G401 (cell line): ENCODE results near the gene NOC4L. TPM values are rescaled to one million over a fixed set of nuclear protein-coding genes. Genes with fewer than 3 reads are reported as not detected.
"Not testable (repeated sequence)": the region's sequence is repeated elsewhere in the genome, so short reads cannot be mapped to it uniquely, and the experiment has no call there.

Experiments used
- DNase-seq: peaks from one replicate; pipeline ENCODE4 v3.0.0-alpha.2; 2015; ENCODE audit warnings: low spot score
- in situ Hi-C: cut with HindIII; loops from 2 replicates; pipeline ENCODE4 v1.10.0; 2016; ENCODE audit warnings: low sequenced_read_pairs, mixed read lengths
- total RNA-seq: library from RNA; depleted of rRNA; stranded (reverse); fragments of >200 nt; shearing (Covaris generic); gene quantifications from 2 replicates; pipeline ENCODE4 v1.2.3, GENCODE V29; 2014

NOC4L gene
- total RNA-seq, 1 experiment from 2014 or later, result 40.0 TPM

DNA sequence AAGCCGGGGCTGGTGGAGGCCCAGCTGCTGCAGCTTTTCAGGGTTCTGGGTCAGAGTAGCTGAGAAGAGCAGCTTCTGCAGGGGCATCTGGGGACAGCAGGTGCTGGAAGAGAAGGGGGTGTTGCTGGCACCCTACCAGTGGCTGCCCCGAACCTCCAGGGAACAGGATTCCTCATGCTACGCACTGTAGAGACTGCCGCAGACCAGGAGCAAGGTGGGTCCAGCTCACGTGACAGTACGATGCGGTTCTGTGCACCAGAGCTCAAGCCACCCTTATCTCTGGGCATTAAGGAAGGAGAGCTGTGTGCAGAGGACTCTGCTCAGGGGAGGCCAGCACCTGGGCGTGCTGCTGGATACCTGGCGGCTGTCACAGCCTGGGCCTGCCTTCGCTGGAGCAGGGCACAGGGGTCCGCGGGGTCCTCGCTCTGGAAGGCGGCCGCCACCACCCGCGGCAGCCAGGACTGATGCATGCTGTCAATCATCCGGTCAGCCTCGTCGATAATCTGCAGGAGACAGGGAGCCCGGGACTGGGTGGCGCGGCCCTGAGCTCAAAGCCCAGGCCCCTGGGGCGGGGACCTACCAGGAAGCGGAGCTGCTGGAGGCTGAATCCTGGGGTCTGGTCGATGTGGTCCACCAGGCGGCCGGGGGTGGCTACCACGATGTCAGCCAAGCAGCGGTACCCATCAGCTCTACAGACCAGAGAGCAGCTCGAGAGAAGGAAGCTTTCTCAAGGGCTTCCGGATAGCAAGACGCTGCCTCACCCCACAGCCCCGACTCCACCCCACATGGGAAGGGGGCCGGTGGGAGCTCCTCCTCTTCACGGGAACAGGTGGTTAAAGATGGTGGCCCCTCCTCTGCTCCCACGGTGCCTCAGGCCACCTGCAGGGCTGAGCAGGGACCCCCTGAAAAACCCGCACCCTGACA lies 3.1 kb upstream of the NOC4L start:
- in situ Hi-C loops, result no loop called here

GRCh38 chr12:132141976-132142678 lies 2.1 kb upstream of the NOC4L start:
- no peak for DNase-seq
- in situ Hi-C loops, result no loop called here

More for the DNA sequence above, 3.1 kb upstream of the NOC4L start:
- no peak for DNase-seq

GRCh38 chr12:132142679-132143335 lies 1.4 kb upstream of the NOC4L start:
- DNase-seq, result no peak
- in situ Hi-C loops, result no loop called here

- in situ Hi-C loops, result no loop called here
- DNase-seq, result no peak
These were observed 753 bp upstream of the NOC4L start for GRCh38 chr12:132143336-132144071.

DNA sequence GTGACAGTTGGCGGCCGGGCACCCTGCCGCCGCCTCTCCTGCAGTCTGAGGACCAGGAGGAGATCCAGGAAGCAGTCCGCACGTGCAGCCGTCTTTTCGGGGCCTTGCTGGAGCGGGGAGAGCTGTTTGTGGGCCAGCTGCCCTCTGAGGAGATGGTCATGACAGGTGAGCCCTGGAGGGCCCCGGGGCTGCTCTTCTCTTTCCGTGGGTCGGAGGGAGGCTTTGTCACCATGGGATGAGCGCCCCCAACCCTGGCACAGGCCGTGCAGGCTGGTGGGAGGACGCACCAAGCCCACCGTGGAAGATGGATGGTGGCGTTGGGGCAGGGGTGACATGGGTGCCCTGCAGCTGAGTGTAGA lies 532 bp downstream of the NOC4L start:
- in situ Hi-C loops, result no loop called here

GRCh38 chr12:132145334-132145733 lies 1.1 kb downstream of the NOC4L start:
- no peak for DNase-seq

More for the DNA sequence above, 532 bp downstream of the NOC4L start:
- no peak for DNase-seq

DNA sequence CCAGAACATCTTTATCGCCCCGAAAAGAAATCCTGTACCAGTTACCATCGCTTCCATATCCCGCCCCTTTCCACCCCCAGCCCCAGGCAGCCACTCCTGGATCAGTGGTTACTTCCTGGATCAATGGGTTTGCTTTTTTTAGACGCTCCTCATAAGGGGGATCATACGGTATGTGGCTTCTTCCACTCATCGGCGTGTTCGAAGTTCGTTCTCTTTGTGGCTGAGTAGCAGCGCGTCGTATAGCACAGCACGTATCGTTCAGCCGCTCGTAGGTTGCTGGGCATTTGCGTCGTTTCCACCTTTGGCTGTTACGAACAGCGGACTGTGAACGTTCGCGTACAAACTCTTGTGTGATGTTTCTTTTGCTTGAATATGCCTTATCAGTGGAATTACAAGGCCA lies 1.8 kb downstream of the NOC4L start:
- in situ Hi-C loops, result no loop called here
- DNase-seq, result no peak

More at GRCh38 chr12:132145334-132145733, 1.1 kb downstream of the NOC4L start:
- in situ Hi-C loops, result no loop called here

DNA sequence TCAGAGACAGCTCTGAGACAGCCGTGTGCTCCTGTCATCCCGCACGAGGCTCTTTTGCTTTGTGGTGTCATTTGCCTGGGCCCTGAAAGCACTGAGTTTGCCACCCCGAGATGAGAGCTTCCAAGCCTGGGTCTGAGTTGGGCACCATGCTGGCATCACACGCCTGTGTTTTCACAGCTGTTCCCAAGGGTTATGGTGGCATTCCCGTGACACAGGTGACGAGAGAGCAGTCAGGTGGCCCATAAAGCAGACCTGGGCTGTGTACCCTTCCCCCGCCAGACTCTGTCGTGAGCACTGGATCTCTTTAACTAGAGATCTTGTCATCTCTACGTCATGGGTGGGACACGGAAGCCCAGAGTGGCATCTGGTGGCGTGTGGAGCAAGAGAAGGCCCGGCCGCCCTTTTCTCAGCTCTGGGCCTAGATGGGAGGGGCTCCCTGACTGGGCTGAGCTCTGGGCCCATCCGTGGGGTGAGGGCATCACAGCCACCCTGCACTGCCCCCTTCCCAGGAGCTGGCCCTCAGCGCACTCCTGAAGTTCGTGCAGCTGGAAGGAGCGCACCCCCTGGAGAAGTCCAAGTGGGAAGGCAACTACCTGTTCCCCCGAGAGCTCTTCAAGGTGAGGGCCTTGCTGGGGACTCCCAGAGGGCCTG lies 2.6 kb downstream of the NOC4L start:
- in situ Hi-C loops, result no loop called here
- DNase-seq, result no peak

DNA sequence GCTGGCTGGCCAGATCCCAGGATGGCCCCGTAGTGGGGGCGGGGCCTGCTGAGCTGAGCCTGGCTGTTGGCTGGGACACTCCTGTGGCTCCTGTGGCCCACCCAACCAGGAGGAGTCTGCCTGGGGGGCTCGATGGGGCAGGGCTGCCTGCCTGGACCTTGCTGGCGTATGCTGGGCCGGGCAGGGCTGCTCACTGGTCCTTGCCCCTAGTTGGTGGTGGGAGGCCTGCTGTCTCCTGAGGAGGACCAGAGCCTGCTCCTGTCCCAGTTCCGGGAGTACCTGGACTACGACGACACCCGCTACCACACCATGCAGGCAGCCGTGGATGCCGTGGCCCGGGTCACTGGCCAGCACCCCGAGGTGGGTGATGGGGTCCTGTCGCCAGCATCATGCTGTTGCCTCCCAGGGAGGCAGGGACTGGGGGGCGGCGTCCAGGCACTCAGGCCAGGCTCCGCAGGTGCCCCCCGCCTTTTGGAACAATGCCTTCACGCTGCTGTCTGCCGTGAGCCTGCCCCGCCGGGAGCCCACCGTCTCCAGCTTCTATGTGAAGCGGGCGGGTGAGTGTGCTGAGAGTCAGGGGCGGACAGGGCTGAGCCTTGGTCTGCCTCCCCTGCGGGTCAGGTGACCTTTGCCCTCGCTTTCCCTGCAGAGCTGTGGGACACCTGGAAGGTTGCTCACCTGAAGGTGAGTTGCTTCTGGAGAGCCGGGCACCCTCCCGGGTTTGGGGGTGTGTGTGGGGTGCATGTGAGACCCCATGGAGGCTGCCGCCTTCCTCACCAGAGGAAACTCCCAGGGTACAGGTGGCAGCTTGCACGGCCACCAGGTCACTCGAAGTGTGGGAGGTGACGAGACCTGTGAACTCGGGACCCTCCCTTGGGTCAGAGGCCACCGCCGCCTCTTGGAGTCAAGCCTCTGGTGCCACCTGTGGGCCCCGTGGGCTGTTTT lies 3.4 kb downstream of the NOC4L start:
- in situ Hi-C loops, result no loop called here
- DNase-seq, result no peak

DNA sequence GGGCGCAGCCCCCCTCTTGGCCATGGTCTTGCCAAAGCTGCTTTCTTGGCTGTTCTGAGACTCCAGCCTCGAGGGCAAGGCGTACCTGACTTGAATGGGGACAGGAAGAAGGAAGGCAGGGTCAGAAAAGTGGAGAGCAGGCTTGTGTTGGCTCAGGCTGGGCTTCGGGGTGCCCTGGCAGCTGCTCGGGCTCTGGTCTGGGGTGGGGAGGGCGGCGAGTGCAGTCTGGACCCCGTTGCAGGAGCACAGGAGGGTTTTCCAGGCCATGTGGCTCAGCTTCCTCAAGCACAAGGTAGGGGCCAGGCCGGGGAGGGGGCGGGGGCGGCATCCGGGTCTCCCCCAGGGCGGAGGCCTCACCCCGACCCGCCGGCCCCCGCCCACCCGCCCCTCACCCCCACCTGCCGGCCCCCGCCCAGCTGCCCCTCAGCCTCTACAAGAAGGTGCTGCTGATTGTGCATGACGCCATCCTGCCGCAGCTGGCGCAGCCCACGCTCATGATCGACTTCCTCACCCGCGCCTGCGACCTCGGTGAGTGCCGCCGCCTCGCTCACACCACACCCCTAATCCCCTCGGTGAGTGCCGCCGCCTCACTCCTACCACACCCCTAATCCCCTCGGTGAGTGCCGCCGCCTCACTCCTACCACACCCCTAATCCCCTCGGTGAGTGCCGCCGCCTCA lies 4.2 kb downstream of the NOC4L start:
- in situ Hi-C loops, result no loop called here
- DNase-seq, result no peak

DNA sequence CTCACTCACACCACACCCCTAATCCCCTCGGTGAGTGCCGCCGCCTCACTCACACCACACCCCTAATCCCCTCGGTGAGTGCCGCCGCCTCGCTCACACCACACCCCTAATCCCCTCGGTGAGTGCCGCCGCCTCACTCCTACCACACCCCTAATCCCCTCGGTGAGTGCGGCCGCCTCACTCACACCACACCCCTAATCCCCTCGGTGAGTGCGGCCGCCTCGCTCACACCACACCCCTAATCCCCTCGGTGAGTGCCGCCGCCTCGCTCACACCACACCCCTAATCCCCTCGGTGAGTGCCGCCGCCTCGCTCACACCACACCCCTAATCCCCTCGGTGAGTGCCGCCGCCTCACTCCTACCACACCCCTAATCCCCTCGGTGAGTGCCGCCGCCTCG lies 5.3 kb downstream of the NOC4L start:
- DNase-seq, in situ Hi-C loops: not testable (repeated sequence)

DNA sequence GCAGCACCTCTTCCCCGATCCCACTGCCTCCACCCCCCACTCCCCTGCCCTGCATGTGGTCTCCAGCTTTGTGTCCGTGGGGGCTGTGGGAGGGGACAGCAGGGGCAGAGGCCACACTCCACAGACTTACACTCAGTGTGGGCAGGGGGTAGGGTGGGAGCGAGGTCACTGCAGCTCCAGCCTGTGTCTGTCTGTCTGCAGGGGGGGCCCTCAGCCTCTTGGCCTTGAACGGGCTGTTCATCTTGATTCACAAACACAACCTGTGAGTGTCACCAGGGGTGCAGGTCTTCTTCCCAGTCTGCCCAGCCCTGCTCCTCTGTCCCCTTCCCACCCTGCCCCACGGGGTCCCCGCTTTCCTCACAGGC lies 6.5 kb downstream of the NOC4L start:
- no peak for DNase-seq
- in situ Hi-C loops, result no loop called here

DNA sequence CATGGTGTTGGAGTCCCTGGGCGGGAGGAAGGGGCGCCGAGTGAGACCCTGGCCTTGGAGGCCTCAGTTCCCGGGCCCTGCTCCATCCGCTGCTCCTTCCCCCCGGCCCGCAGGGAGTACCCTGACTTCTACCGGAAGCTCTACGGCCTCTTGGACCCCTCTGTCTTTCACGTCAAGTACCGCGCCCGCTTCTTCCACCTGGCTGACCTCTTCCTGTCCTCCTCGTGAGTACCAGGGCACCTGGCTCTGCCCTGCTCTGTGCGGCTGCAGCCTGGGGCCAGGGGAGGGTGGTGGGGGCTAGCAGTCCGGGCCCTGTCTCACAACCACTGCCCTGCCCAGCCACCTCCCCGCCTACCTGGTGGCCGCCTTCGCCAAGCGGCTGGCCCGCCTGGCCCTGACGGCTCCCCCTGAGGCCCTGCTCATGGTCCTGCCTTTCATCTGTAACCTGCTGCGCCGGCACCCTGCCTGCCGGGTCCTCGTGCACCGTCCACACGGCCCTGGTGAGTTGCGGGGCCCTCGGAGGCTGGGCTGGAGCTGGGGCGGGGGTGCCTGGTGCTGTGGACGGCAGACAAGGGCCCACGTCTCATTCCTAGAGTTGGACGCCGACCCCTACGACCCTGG lies 7.0 kb downstream of the NOC4L start:
- no peak for DNase-seq
- in situ Hi-C loops, result no loop called here

GRCh38 chr12:132151766-132152410 lies 7.6 kb downstream of the NOC4L start:
- in situ Hi-C loops, result no loop called here
- no peak for DNase-seq

GRCh38 chr12:132152411-132152821 lies 8.2 kb downstream of the NOC4L start:
- in situ Hi-C loops, result no loop called here
- no peak for DNase-seq

DNA sequence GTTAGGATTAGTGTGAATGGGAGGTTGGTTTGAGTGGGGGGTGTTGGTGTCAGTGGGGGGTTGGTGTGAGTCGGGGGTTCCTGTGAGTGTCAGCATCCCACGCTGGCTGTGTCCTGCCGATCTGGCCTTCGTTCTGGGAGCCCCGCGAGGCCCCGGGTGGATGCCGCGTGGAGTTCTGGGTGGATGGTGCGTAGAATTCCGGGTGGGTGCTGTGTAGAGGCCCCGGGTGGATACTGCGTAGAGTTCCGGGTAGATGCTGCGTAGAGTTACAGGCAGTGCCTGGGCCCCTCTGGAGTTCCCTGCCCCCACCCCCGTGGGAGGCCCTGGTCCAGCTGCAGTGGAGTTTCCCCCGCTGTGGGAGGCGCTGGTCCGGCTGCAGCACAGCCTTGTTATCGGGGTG lies 8.7 kb downstream of the NOC4L start:
- in situ Hi-C loops, result no loop called here
- no peak for DNase-seq
